T-helper 2 cell treated with Interferon-gamma antibody and Interleukin-4, amounts not matched to agents 100 ng/mL and 5 ng/mL, for 36 hours (primary cell): Measurements from ENCODE around the gene TMSB4X. TPM values are rescaled to one million over a fixed set of nuclear protein-coding genes. Genes with fewer than 3 reads are reported as not detected.
"Not testable (repeated sequence)": the region's sequence is repeated elsewhere in the genome, so short reads cannot be mapped to it uniquely, and the experiment has no call there.

ENCODE experiments used
- intact Hi-C: fragments of 100-400 bp; cut with micrococcal nuclease; formaldehyde crosslinking; loops from one replicate; pipeline ENCODE4 v1.15.1; 2023
- total RNA-seq: library from RNA; stranded (reverse); gene quantifications from 2 replicates; pipeline ENCODE4 v1.2.3, GENCODE V29; 2022

TMSB4X gene
- total RNA-seq, 1 donor from 2014 or later: 11,751 TPM

DNA sequence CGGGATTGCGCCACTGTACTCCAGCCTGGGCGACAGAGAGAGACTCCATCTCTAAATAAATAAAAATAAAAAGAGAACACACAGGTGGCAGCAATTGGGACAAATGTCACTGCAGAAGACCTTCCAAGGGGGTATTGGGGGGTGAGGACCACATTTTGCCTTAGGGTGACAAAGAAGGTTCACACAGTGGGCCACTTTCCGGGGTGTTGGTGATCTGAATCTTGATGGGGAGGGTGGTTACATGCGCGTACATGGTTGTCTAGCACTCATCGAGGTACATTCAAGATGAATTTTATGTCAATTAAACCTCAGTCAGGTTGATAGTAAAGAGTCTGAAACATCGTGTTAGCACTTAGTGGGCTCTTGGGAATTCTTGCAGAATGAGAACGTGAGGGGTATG is 20.5 kb upstream of the TMSB4X start:
- intact Hi-C loops: loop anchor here (5.0 to 10.0 kb wide), 2 partner anchors 198 to 780 kb away; partner anchors contain the start of genes OFD1 and TRAPPC2

GRCh38 chrX:12954981-12955380 is 19.9 kb upstream of the TMSB4X start:
- intact Hi-C loops: loop anchor here (5.0 to 10.0 kb wide), 2 partner anchors 197 to 780 kb away; partner anchors contain the start of genes OFD1 and TRAPPC2

DNA sequence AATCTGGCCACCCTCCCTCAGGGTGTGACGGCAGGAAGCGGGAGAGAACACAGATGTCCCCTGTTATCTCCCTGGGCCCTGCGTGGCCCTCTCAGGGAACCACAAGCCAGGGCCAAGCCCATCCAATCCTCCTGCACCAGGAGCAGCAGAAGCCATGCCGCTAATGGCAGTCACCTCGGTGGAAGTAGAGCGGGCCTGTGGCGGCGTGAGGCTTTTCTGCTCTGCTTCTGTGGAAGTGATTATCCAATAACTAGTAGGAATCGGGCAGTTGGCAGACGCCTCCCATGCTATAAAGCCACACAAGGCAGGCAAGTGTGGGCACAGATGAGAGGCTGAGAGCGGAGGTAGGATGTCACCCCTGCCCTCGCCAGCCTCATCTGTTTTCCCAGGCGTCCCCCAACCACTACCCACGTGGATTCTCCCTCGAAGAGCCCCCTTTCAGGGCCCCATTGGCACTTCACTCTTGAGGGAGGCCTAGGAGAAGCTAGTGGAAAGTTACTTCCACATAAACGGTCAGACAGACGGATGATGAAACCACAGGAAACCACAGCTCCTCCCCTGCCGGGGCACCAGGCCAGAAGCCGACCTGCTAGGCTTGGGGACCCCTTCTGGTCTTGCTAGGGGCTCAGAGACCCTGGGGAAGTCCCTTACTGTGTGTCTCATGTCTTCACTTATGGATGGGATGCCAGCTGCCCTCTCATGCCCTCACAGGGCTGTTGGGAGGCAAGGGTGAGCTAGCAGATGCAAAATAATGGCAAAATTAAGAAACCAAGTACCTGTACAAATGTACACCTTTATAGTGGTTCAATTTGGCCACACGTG is 18.8 kb upstream of the TMSB4X start:
- intact Hi-C loops: loop anchor here (1.0 to 10.0 kb wide), 2 partner anchors 136 to 779 kb away; partner anchors contain the start of genes OFD1 and TRAPPC2

GRCh38 chrX:12956704-12957534 is 18.0 kb upstream of the TMSB4X start:
- intact Hi-C loops: loop anchor here (1.0 to 10.0 kb wide), 2 partner anchors 135 to 778 kb away; partner anchors contain the start of genes OFD1 and TRAPPC2

GRCh38 chrX:12958059-12958458 is 16.9 kb upstream of the TMSB4X start:
- intact Hi-C loops: loop anchor here (10.0 kb wide), 1 partner anchor 777 kb away; the partner anchor contains the start of genes OFD1 and TRAPPC2

- intact Hi-C loops: loop anchor here (10.0 kb wide), 1 partner anchor 776 kb away; the partner anchor contains the start of genes OFD1 and TRAPPC2
Measured at GRCh38 chrX:12958461-12958860, 16.4 kb upstream of the TMSB4X start.

DNA sequence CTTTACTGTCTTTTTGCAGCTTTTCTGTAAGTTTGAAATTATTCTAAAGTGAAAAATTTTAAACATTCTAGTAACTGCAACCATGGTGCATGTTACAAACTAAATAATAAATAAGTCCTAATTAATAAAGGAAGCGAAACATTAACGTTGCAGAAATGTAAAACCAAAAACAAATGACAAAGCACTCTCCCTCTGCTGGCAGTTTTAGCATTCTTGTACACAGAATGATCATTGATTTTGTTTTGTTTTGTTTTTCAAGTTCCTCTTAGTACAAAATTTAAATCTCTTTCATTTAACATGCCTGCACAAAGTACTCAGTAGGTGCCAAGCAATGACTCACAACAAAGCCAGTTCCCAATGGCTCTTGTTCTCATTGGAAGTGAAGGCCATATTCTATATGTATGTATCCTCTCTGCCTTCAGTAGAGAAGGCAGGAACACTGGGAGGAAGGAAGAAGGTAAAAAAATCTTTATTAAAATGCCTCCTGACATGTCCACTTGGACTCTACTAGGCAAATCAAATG is 13.7 kb upstream of the TMSB4X start:
- intact Hi-C loops: no loop called here

- intact Hi-C loops: no loop called here
Measured at GRCh38 chrX:12962041-12962504, 12.8 kb upstream of the TMSB4X start.

DNA sequence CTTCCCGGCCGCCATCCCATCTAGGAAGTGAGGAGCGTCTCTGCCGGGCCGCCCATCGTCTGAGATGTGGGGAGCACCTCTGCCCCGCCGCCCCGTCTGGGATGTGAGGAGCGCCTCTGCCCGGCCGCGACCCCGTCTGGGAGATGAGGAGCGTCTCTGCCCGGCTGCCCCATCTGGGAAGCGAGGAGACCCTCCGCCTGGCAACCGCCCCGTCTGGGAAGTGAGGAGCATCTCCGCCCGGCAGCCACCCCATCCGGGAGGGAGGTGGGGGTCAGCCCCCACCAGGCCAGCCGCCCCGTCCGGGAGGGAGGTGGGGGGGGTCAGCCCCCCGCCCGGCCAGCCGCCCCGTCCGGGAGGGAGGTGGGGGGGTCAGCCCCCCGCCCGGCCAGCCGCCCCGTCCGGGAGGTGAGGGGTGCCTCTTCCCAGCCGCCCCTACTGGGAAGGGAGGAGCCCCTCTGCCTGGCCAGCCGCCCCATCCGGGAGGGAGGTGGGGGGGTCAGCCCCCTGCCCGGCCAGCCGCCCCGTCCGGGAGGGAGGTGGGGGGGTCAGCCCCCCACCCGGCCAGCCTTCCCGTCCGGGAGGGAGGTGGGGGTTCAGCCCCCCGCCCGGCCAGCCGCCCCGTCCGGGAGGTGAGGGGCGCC is 11.6 kb upstream of the TMSB4X start:
- intact Hi-C loops: not testable (repeated sequence)

DNA sequence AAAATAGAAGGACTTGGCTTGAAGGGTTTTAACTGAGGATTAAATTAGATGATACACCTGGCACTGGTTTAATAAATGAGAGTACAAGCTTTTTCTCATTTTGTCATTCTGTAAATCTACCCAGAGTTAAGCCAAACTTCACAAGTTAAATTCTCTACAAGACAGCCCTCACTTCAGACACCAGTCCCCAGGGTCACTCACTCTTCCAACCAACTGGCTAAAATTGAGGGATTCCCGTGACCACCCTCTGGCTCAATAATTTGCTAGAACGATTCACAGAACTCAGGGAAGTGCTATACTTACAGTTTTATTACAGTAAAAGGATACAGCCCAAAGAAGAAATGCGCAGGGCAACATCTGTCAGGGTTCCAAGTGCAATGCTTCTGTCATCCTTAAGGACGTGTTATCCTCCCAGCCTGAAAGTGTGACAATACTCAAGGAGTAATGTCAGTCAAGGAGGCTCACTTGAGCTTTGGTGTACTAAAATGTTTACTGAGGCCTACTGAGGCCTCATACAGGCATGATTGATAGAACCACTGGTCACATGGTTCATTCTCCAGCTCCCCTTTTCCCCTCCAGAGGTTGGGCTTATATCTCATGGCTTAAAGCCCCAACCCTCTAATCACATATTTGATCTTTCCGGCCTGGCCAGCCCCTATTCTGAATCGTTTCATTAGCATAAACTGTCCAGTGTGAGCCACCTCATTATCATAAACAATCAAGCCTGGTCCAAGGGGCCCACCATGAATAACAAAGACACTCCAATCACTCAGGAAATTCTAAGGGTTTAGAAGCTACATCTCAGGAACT is 9.6 kb upstream of the TMSB4X start:
- intact Hi-C loops: no loop called here

DNA sequence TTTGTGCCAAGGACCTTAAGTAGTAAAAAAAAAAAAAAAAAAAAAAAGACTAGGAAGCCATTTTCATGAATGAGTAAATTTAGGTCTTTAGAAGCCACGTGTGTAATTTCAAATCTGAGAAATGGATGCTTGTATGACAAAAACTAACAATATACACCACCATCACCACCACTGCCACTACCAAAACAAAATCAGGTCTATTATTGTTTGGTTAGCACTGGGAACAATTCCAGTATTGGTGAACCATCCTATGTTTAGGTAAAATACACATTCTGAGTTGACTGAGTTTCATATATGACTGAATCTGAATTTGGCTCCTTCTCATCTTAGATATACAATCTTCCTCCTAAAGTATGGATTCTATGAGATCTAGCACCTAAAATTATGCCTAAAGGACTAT is 8.8 kb upstream of the TMSB4X start:
- intact Hi-C loops: no loop called here

- intact Hi-C loops: no loop called here
Measured at GRCh38 chrX:12967711-12968465, 7.0 kb upstream of the TMSB4X start.

DNA sequence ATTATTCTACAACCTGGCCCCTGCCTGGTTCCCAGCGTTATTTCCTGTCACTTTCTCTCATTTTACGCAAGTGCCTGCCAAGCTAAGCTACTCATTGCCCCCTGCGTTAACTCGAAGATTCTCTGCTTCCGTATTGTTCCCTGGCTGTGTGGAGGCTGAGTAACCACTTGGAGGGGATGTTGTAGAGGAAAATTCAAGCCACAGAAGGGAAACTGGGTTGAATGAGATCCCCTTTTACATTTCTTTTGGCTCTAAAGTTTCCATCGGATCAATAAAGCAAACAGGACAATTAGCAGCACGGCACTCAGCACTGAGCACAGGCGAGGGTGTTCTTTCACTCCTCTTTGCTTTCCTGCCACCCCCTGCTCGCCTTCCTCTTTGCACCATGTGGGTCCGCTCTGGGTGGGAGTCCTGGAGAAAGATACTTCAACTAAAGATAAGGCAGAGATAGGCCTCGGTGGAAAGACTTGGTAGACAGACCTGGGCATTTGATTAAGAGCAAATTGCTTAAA is 4.2 kb upstream of the TMSB4X start:
- intact Hi-C loops: loop anchor here (1.0 kb wide), 1 partner anchor 19 kb away; no protein-coding TSS in a partner anchor

DNA sequence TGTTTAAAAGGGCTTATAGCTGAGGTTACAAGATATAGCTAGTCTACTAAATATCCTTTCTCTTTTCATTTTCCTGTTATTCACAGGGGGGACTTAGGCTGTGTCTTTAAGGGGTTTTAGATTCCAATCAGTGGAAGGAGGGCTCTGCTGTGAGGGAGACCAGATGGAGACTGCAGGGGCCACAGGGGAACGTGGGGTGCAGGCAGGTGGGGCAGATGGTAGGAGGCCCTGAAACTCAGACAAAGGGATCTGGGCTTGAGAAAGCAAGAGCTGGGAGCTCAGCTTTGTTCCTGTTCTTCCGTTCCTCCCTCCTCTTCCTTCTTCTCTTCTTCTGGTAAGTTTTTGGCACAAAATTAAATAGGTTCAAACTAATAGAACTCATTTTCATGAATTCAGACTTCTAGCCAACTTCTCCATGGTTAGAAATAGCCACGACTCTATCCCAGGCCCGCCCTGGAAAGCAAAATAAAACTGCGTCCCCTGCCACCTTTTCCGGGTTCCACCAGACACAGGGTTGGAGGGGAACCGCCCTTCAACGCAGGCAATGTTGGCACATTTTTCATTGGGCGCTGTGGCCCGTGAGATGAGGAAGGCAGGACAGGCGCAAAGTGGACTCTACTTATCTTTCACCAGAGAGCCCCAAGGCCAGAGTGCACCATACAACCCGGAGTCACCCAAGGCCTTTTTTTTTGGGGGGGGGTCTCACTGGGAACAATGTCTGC is 3.5 kb upstream of the TMSB4X start:
- intact Hi-C loops: no loop called here

GRCh38 chrX:12972243-12972642 is 2.7 kb upstream of the TMSB4X start:
- intact Hi-C loops: no loop called here

GRCh38 chrX:12972878-12973560 is 1.9 kb upstream of the TMSB4X start:
- intact Hi-C loops: no loop called here

- intact Hi-C loops: no loop called here
Measured at GRCh38 chrX:12973561-12974304, 1.2 kb upstream of the TMSB4X start.
